HCT116 (cell line): ENCODE results near the gene CCNG1.

Experiments used
- CTCF ChIP-seq, 3 experiments: fragments of 200-600 bp in 1 of 3; sonication (generic) in 1 of 3; IDR thresholded peaks in 2 of 3; conservative IDR thresholded peaks in 1 of 3; 2 replicates each; pipeline ENCODE4 v1.5.1; 2012 to 2017; ENCODE audit warnings: low read depth in 2 of 3, low read length in 2 of 3, antibody characterized with exemption in 1 of 3, borderline replicate concordance in 1 of 3, control low read depth in 1 of 3, mild to moderate bottlenecking in 1 of 3, mixed read lengths in 1 of 3, mixed run types in 1 of 3, moderate library complexity in 1 of 3; ENCODE audit not compliant: insufficient read depth in 1 of 3
- EZH2phosphoT487 ChIP-seq: fragments of 200-600 bp; IDR thresholded peaks from 2 replicates; pipeline ENCODE4 v1.6.1; 2018; ENCODE audit warnings: antibody characterized with exemption, borderline replicate concordance
- POLR2A ChIP-seq: IDR thresholded peaks from 2 replicates; pipeline ENCODE4 v1.7.0; 2011; ENCODE audit warnings: borderline replicate concordance; ENCODE audit not compliant: insufficient read depth, insufficient read length; ENCODE audit errors: extremely low read depth
- YY1 ChIP-seq: IDR thresholded peaks from 2 replicates; pipeline ENCODE4 v1.6.1; 2011; ENCODE audit warnings: low read length, low read depth, moderate library complexity, mild to moderate bottlenecking; ENCODE audit not compliant: insufficient replicate concordance; ENCODE audit errors: extremely low read depth

GRCh38 chr5:163410505-163410904 lies 26.9 kb upstream of the CCNG1 start:
- TF ChIP-seq CTCF (IDR thresholded peaks at IDR 0.05 in 2 of 3, conservative IDR thresholded peaks at IDR 0.05 in 1 of 3; ENCODE audit: borderline replicate concordance in 1 of 3, insufficient read depth in 1 of 3, low read depth in 2 of 3, low read length in 2 of 3) = no peak
- TF ChIP-seq EZH2phosphoT487 = no peak
- no peak for TF ChIP-seq YY1
- no peak for TF ChIP-seq POLR2A
